ENCODE data around the gene TRIM65. TPM values are rescaled to one million over a fixed set of nuclear protein-coding genes. Genes with fewer than 3 reads are reported as not detected.

Gene TRIM65
- total and polyA plus RNA-seq, 2 of the 13 experiments (the other 11 are each of a cell fraction or from before 2014, with no cell fraction given) = 10.3 to 22.4 TPM

- no peak; the same call in 1 of the 2 replicates for TF ChIP-seq SNAPC5 (CRISPR knock-in tag; IDR thresholded peaks at IDR 0.05; ENCODE audit: borderline replicate concordance)
- TF ChIP-seq ZNF770 (CRISPR knock-in tag; IDR thresholded peaks at IDR 0.05) = peak; percentile 84; the same call in 1 of the 2 replicates
- TF ChIP-seq KDM5B (CRISPR knock-in tag; IDR thresholded peaks at IDR 0.05; ENCODE audit: borderline replicate concordance) = peak; percentile 98
- TF ChIP-seq FIP1L1 (IDR thresholded peaks at IDR 0.05; ENCODE audit: borderline replicate concordance, insufficient read depth, low read depth, low read length) = peak; percentile 98
- TF ChIP-seq ADNP (CRISPR knock-in tag; IDR thresholded peaks at IDR 0.05) = no peak
- TF ChIP-seq TCF7 (IDR thresholded peaks at IDR 0.05; ENCODE audit: low read depth) = peak; percentile 48; the same call in 1 of the 2 replicates
- no peak for TF ChIP-seq PLRG1 (conservative IDR thresholded peaks at IDR 0.05)
- TF ChIP-seq ZNF552 (CRISPR knock-in tag; IDR thresholded peaks at IDR 0.05; ENCODE audit: borderline replicate concordance) = peak; percentile 88; the same call in 1 of the 2 replicates
- no peak; the same call in 1 of the 2 replicates for TF ChIP-seq ARID3A (IDR thresholded peaks at IDR 0.05; ENCODE audit: low read depth, low read length)
- no peak for TF ChIP-seq ZNF850 (CRISPR knock-in tag; conservative IDR thresholded peaks at IDR 0.05)
- TF ChIP-seq KLF16 (CRISPR knock-in tag; IDR thresholded peaks at IDR 0.05) = peak; percentile 38 to 98; a peak in 2 of 4 replicates
- no peak for TF ChIP-seq ARID2 (CRISPR knock-in tag; IDR thresholded peaks at IDR 0.05; ENCODE audit: borderline replicate concordance)
- no peak for TF ChIP-seq CCAR2 (optimal IDR thresholded peaks at IDR 0.05; ENCODE audit: low read depth, low read length)
- TF ChIP-seq ERF (CRISPR knock-in tag; IDR thresholded peaks at IDR 0.05) = peak; percentile 98
- peak; percentile 91; the same call in 1 of the 2 replicates for TF ChIP-seq KDM3A (CRISPR knock-in tag; IDR thresholded peaks at IDR 0.05; ENCODE audit: low read depth)
- peak; percentile 87; the same call in 1 of the 2 replicates for TF ChIP-seq MAZ (IDR thresholded peaks at IDR 0.05; ENCODE audit: borderline replicate concordance, low read depth, low read length)
- TF ChIP-seq MAZ (CRISPR knock-in tag; IDR thresholded peaks at IDR 0.05; ENCODE audit: low read depth) = peak; percentile 98
- TF ChIP-seq ELF4 (CRISPR knock-in tag; IDR thresholded peaks at IDR 0.05; ENCODE audit: borderline replicate concordance) = no peak; the same call in 1 of the 2 replicates
- peak; percentile 95 for TF ChIP-seq ZNF326 (CRISPR knock-in tag; IDR thresholded peaks at IDR 0.05; ENCODE audit: borderline replicate concordance)
- no peak; the same call in 1 of the 2 replicates for TF ChIP-seq ZNF263 (CRISPR knock-in tag; IDR thresholded peaks at IDR 0.05)
- TF ChIP-seq SIX4 (CRISPR knock-in tag; IDR thresholded peaks at IDR 0.05) = no peak; the same call in 1 of the 2 replicates
- TF ChIP-seq GATAD2A (CRISPR knock-in tag; IDR thresholded peaks at IDR 0.05) = peak; percentile 59
- TF ChIP-seq TEAD2 (CRISPR knock-in tag; IDR thresholded peaks at IDR 0.05) = 0 out of 2 replicates have a peak, but pooled peaks have one; percentile 9
- no peak for TF ChIP-seq EHMT2 (IDR thresholded peaks at IDR 0.05; ENCODE audit: borderline replicate concordance, low read depth, low read length)
- TF ChIP-seq MTF1 (CRISPR knock-in tag; IDR thresholded peaks at IDR 0.05) = peak; percentile 71
- TF ChIP-seq MYC (CRISPR knock-in tag; IDR thresholded peaks at IDR 0.05; ENCODE audit: borderline replicate concordance) = peak; percentile 93
- TF ChIP-seq MAX (IDR thresholded peaks at IDR 0.05) = peak; percentile 97
Observed at GRCh38 chr17:75940727-75941441, 44.1 kb upstream of the TRIM65 start, which contains the start of gene FBF1 (continued).

Measured in HepG2 (cell line).